Karpas-422 (cell line): ENCODE results near the gene TMEM131L. TPM values are rescaled to one million over a fixed set of nuclear protein-coding genes. Genes with fewer than 3 reads are reported as not detected.

Experiments
- DNase-seq: peaks from one replicate; pipeline ENCODE4 v3.0.0-alpha.2; 2015
- H2AFZ ChIP-seq: fragments of 200-600 bp; sonication (generic); 2 replicates; pipeline ENCODE4 v1.6.1; 2014; ENCODE audit warnings: antibody characterized with exemption, low read length, mixed read lengths
- H3K27ac ChIP-seq: fragments of 200-600 bp; sonication (generic); 2 replicates; pipeline ENCODE4 v1.5.1; 2014; ENCODE audit warnings: mild to moderate bottlenecking, low read length, moderate library complexity
- H3K27me3 ChIP-seq: fragments of 200-600 bp; sonication (generic); 2 replicates; pipeline ENCODE4 v1.6.1; 2014; ENCODE audit warnings: low read length, mixed read lengths
- H3K36me3 ChIP-seq: fragments of 200-600 bp; sonication (generic); 2 replicates; pipeline ENCODE4 v1.6.1; 2014; ENCODE audit warnings: low read length, mixed read lengths; ENCODE audit not compliant: insufficient read depth
- H3K4me1 ChIP-seq: fragments of 200-600 bp; sonication (generic); 2 replicates; pipeline ENCODE4 v1.6.1; 2014; ENCODE audit warnings: mild to moderate bottlenecking, low read length, mixed read lengths
- H3K4me2 ChIP-seq: fragments of 200-600 bp; sonication (generic); 2 replicates; pipeline ENCODE4 v1.6.1; 2014; ENCODE audit warnings: low read length, low read depth, mild to moderate bottlenecking; ENCODE audit not compliant: poor library complexity, severe bottlenecking
- H3K4me3 ChIP-seq: fragments of 200-600 bp; sonication (generic); 2 replicates; pipeline ENCODE4 v1.5.1; 2014; ENCODE audit warnings: mild to moderate bottlenecking, antibody characterized with exemption, low read length, mixed read lengths
- H3K79me2 ChIP-seq: fragments of 200-600 bp; sonication (generic); 2 replicates; pipeline ENCODE4 v1.6.1; 2014; ENCODE audit warnings: mild to moderate bottlenecking, low read length, mixed read lengths
- H3K9ac ChIP-seq: fragments of 200-600 bp; sonication (generic); 2 replicates; pipeline ENCODE4 v1.6.0; 2014; ENCODE audit warnings: low read length
- H3K9me2 ChIP-seq: fragments of 200-600 bp; sonication (generic), shearing (Covaris generic); replicated peaks from 2 replicates; pipeline ENCODE4 v1.6.0; 2014; ENCODE audit warnings: mild to moderate bottlenecking, low read length, moderate library complexity; ENCODE audit not compliant: insufficient read depth
- H3K9me3 ChIP-seq: fragments of 300-700, 200-600 bp; sonication (generic); 2 replicates; pipeline ENCODE4 v1.6.1; 2014; ENCODE audit warnings: low read length, mixed read lengths
- H4K20me1 ChIP-seq: fragments of 200-600 bp; sonication (generic); 2 replicates; pipeline ENCODE4 v1.6.1; 2014; ENCODE audit warnings: mild to moderate bottlenecking, antibody characterized with exemption, low read length, low read depth; ENCODE audit not compliant: insufficient read depth
- total RNA-seq: library from RNA; depleted of rRNA; stranded (reverse); fragments of >200 nt; shearing (Covaris generic); gene quantifications from 2 replicates; pipeline ENCODE4 v1.2.3, GENCODE V29; 2014; ENCODE audit warnings: low replicate concordance

Gene TMEM131L
- total RNA-seq, 1 experiment from 2014 or later, result 54.8 TPM

DNA sequence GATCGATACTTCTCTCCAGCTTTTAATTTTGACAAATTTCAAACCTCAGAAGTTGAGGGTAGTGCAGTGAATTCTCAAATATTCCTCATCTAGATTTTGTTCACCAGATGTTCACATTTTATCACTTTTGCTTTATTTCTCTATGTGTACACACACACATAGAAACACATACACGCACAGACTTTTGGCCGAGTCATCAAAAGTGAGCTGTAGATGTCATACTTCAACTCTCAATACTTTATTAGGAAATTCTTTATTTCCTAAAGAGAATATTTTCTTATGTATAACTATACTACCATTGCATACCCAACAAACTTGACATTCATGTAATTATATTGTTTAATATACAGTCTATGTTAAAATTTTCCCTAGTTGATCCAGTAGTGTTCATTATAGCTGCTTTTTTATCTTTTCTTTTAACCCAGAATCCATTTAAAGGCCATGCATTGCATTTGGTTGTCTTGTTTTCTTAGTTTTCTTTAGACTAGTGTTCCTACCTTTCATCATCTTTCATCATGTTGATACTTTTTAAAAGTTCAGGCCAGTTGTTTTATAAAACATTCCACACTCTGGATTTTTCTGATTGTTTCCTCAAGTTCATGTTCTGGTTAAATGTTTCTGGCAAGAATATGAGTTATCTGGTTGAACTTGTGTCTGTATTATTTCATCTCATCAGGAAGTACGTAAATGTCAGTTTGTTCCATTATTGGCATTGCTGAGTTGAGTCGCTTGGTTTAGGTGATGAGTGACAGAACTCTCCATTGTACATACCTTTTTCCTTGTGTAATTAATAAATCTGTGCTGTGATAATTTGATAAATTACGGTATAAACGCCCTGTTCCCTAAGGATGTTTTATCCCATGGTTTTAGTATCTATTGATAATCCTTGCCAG lies 123.8 kb downstream of the TMEM131L start:
- H3K4me2 ChIP-seq, result no peak overlapping the region
- peaks cover 39% of the 10 kb centered on the region; the same call in 1 of the 2 replicates for H3K36me3 ChIP-seq
- no peaks in the 10 kb centered on the region for H3K79me2 ChIP-seq
- no peak overlapping the region for H2AFZ ChIP-seq
- H3K4me3 ChIP-seq, result no peak overlapping the region
- H3K27ac ChIP-seq, result no peak overlapping the region
- no peaks in the 10 kb centered on the region for H3K27me3 ChIP-seq
- no peak for DNase-seq
- H4K20me1 ChIP-seq, result no peaks in the 10 kb centered on the region
- H3K9me3 ChIP-seq, result no peaks in the 10 kb centered on the region
- peaks cover 4% of the 10 kb centered on the region for H3K4me1 ChIP-seq
- H3K9ac ChIP-seq, result no peak overlapping the region
- H3K9me2 ChIP-seq, result no peaks in the 10 kb centered on the region

DNA sequence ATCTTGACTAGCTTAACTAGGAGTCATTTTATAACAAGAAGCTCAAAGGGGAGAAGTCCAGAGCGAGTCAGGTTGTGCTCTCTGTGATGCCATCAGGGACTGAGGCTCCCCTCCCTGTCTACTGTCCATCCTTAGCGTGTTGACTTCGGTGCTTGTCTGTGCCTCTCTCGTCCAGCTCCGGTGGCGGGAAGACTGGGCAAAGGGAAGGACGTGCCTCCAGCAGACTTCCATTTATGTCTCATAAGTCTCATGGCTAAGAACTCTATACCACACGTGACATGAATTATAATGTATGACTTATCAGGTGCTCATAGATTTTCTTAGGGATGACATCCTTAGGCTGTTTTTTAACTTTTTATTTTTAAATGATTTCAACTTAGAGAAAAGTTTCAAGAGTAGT lies 125.3 kb downstream of the TMEM131L start:
- H3K4me1 ChIP-seq, result no peaks in the 10 kb centered on the region
- H3K9ac ChIP-seq, result no peak overlapping the region
- peaks cover 39% of the 10 kb centered on the region; the same call in 1 of the 2 replicates for H3K36me3 ChIP-seq
- no peak overlapping the region for H2AFZ ChIP-seq
- no peaks in the 10 kb centered on the region for H3K9me3 ChIP-seq
- no peaks in the 10 kb centered on the region for H3K27me3 ChIP-seq
- no peak overlapping the region for H3K27ac ChIP-seq
- no peak overlapping the region for H3K4me2 ChIP-seq
- no peaks in the 10 kb centered on the region for H3K9me2 ChIP-seq
- H4K20me1 ChIP-seq, result no peaks in the 10 kb centered on the region
- H3K79me2 ChIP-seq, result no peaks in the 10 kb centered on the region
- DNase-seq, result no peak
- H3K4me3 ChIP-seq, result no peak overlapping the region

DNA sequence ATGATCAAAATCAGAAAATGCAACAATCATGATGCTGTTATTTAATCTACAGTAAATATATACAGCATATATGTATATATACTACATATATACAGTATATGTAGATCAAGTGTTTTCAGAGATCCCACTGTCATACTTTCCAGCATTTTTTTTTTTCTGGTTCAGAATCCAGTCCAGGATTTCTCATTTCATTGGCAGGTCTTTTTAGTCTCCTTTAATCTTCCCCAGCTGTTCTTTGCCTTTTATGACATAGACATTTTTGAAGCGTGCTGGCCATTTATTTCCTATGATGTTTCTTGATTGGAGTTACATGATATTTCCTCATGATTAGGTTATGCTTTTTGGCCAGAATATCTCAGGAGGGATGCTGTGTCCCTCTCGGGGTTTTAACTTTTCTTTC lies 125.9 kb downstream of the TMEM131L start:
- DNase-seq, result no peak
- Histone ChIP-seq H3K27ac (no peak overlapping the region), H4K20me1 (no peaks in the 10 kb centered on the region)

DNA sequence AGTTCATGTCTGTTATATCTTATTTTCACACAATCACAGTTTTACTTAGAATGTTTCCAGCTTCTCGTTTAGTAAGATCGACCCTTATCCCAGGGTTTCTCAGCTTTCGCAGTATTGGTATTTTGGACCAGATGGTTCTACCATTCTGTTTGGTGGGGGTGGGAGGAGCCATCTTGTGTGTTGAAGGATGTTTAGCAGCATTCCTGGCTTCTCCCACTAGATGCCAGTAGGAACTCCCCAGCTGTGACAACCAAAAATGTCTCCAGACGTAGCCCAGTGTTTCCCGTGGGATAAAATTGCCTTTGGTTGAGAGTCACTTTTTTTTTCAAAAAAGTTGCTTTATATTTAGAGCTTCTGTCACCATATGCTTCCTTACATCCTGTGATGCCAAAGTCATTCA lies 127.0 kb downstream of the TMEM131L start:
- Histone ChIP-seq H3K27me3 (no peaks in the 10 kb centered on the region), H4K20me1 (no peaks in the 10 kb centered on the region), H3K4me1 (no peaks in the 10 kb centered on the region), H2AFZ (no peak overlapping the region), H3K4me3 (no peak overlapping the region), H3K36me3 (peaks cover 39% of the 10 kb centered on the region; the same call in 1 of the 2 replicates), H3K27ac (no peak overlapping the region), H3K9me3 (no peaks in the 10 kb centered on the region), H3K9me2 (no peaks in the 10 kb centered on the region), H3K79me2 (no peaks in the 10 kb centered on the region), H3K9ac (no peak overlapping the region), H3K4me2 (no peak overlapping the region)
- no peak for DNase-seq

More for the DNA sequence above, 125.9 kb downstream of the TMEM131L start:
- Histone ChIP-seq H3K4me3 (no peak overlapping the region), H3K9me2 (no peaks in the 10 kb centered on the region), H2AFZ (no peak overlapping the region), H3K36me3 (peaks cover 37% of the 10 kb centered on the region; the same call in 1 of the 2 replicates), H3K9me3 (no peaks in the 10 kb centered on the region), H3K4me1 (no peaks in the 10 kb centered on the region), H3K79me2 (no peaks in the 10 kb centered on the region), H3K9ac (no peak overlapping the region), H3K4me2 (no peak overlapping the region), H3K27me3 (no peaks in the 10 kb centered on the region)

DNA sequence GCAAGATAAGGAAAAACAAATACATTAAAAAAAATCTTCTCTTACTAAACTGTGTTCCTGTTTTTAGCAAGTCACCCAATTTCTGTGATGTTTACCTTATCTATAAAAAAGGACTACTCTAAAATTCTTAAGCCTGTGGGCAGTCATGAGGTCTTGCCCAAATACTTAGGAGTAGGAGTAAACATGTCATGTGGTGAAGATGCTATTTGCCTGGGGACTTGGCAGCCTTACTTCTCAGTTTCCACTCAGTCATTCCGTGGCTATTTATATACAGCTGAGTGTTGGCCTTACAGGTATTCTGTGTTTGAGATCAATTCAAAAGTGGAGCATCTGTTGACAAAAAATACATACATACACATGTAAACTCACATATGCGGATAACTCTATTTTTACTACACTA lies 128.1 kb downstream of the TMEM131L start:
- Histone ChIP-seq H3K4me2 (no peak overlapping the region), H3K4me3 (no peak overlapping the region), H3K27me3 (no peaks in the 10 kb centered on the region), H3K9ac (no peak overlapping the region), H3K9me3 (no peaks in the 10 kb centered on the region), H3K9me2 (no peaks in the 10 kb centered on the region), H2AFZ (no peak overlapping the region), H3K27ac (no peak overlapping the region), H4K20me1 (no peaks in the 10 kb centered on the region), H3K36me3 (peaks cover 36% of the 10 kb centered on the region; the same call in 1 of the 2 replicates), H3K79me2 (no peaks in the 10 kb centered on the region), H3K4me1 (no peaks in the 10 kb centered on the region)
- no peak for DNase-seq

DNA sequence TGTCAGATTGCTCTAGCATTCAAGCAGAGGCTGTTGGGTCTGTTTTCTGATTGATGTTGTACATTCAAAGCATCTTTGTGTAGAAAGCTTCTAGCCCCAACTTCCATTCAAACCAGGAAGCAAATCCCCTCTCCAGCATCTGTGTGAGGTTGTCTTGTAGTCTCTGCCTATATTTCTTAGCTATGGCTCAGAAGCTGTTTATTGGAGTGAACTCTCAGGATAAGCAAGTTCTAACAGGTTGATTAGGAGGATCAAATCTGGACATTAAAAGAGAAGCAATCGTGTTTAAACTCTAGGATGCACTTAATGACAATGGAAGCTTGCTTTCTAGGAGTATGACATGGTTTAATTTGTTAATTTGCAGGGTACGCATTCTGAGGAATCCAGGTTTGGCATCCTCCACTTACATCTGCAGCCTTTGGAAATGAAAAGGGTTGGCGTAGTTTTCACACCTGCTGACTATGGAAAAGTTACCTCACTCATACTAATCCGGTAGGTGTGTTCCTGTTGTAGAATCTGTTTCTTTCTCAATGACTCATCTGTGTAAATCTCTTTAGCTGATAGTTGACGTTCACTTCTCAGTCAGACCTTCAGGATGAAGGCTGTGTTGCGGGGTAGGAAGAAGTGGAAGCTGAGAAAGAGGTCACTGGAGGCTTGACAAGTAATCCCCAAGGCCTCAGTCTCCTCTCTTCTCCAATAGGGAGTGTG lies 129.9 kb downstream of the TMEM131L start:
- no peaks in the 10 kb centered on the region for H3K79me2 ChIP-seq
- H3K9me3 ChIP-seq, result no peaks in the 10 kb centered on the region
- no peaks in the 10 kb centered on the region for H3K9me2 ChIP-seq
- no peak overlapping the region for H3K9ac ChIP-seq
- no peaks in the 10 kb centered on the region for H3K27me3 ChIP-seq
- peaks cover 33% of the 10 kb centered on the region; the same call in 1 of the 2 replicates for H3K36me3 ChIP-seq
- H3K4me3 ChIP-seq, result no peak overlapping the region
- no peaks in the 10 kb centered on the region for H4K20me1 ChIP-seq
- no peak overlapping the region for H3K4me2 ChIP-seq
- H3K27ac ChIP-seq, result no peak overlapping the region
- H3K4me1 ChIP-seq, result no peaks in the 10 kb centered on the region
- H2AFZ ChIP-seq, result no peak overlapping the region
- DNase-seq, result no peak

DNA sequence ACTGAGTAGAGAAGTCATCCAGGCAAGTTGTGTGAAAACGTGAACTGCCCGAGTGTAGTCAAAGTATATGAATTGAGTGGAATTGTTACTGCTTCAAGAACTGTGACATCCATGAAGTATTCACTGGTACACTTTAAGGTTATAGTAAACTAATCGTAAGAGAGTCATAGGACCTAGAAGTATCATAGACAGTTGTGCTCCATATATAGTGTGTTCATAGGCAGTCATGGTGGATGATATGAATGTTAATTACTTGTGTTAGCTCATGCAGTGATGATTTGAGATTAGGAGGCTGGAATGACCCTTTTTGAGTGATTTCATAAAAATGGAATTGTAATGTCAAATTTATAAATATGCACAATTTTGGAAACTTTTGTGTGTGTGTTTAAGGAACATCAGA lies 136.6 kb downstream of the TMEM131L start:
- Histone ChIP-seq H3K36me3 (peaks cover 44% of the 10 kb centered on the region; the same call in 1 of the 2 replicates), H3K9me3 (no peaks in the 10 kb centered on the region), H3K4me3 (no peak overlapping the region), H3K9me2 (no peaks in the 10 kb centered on the region), H3K27me3 (no peaks in the 10 kb centered on the region), H3K4me1 (no peaks in the 10 kb centered on the region), H3K9ac (no peak overlapping the region), H2AFZ (no peak overlapping the region), H3K27ac (no peak overlapping the region), H3K79me2 (no peaks in the 10 kb centered on the region), H3K4me2 (no peak overlapping the region), H4K20me1 (no peaks in the 10 kb centered on the region)
- no peak for DNase-seq

DNA sequence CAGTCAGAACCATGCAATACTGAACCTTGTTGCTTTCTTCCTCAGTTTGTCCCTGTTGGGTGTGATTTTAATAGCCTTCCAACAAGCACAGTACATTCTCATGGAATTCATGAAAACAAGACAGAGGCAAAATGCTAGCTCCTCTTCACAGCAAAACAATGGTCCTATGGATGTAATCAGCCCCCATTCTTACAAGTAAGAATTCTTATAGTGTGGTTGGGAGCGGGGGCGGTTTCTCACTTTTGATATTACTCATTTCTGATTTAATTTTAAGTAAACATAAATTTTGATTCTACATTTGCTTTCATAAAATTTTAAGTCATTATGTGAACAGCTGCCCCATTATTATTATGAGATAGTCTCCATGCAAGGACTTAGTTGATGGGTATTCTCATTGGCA lies 137.1 kb downstream of the TMEM131L start:
- Histone ChIP-seq H3K79me2 (no peaks in the 10 kb centered on the region), H3K36me3 (peaks cover 44% of the 10 kb centered on the region; the same call in 1 of the 2 replicates), H3K4me1 (no peaks in the 10 kb centered on the region), H3K9ac (no peak overlapping the region), H3K4me2 (no peak overlapping the region), H2AFZ (no peak overlapping the region), H3K27ac (no peak overlapping the region), H4K20me1 (no peaks in the 10 kb centered on the region), H3K27me3 (no peaks in the 10 kb centered on the region), H3K9me2 (no peaks in the 10 kb centered on the region), H3K4me3 (no peak overlapping the region), H3K9me3 (no peaks in the 10 kb centered on the region)
- no peak for DNase-seq
